Prostate gland (tissue), 2 donors: ENCODE data around the gene VILL. TPM values are rescaled to one million over a fixed set of nuclear protein-coding genes. Genes with fewer than 3 reads are reported as not detected.

Experiments
- DNase-seq: peaks from one replicate; pipeline ENCODE4 v3.0.0-alpha.2; 2019; ENCODE audit warnings: low spot score
- H3K27ac ChIP-seq, 2 donors: fragments of 200-600 bp; sonication (generic); 2 replicates each; pipeline ENCODE4 v1.5.1; 2017 to 2019
- H3K27me3 ChIP-seq: fragments of 200-600 bp; sonication (generic); replicated peaks from 2 replicates; pipeline ENCODE4 v1.5.1; 2019; ENCODE audit not compliant: insufficient read depth
- H3K36me3 ChIP-seq, 2 donors: fragments of 200-600 bp; sonication (generic); 1 replicate in 1 of 2; 2 replicates in 1 of 2; pipeline versions ENCODE4 v1.5.1 to v1.8.1; 2017 to 2019
- H3K4me1 ChIP-seq: fragments of 200-600 bp; sonication (generic); replicated peaks from 2 replicates; pipeline ENCODE4 v1.5.1; 2019
- H3K4me3 ChIP-seq, 2 donors: fragments of 200-600 bp; sonication (generic); 2 replicates each; pipeline ENCODE4 v1.5.1; 2017 to 2019
- H3K9me3 ChIP-seq: fragments of 200-600 bp; sonication (generic); 2 replicates; pipeline ENCODE4 v1.5.1; 2017
- CTCF ChIP-seq, 4 experiments: fragments of 200-600 bp in 2 of 4; fragments of 450-650 bp in 2 of 4; sonication (generic) in 2 of 4; IDR thresholded peaks; 1 replicate in 3 of 4; 2 replicates in 1 of 4; pipeline ENCODE4 v1.5.1; 2016 to 2019; ENCODE audit warnings: antibody characterized with exemption in 4 of 4, mild to moderate bottlenecking in 2 of 4, moderate library complexity in 2 of 4
- POLR2A ChIP-seq: fragments of 450-650 bp; IDR thresholded peaks from one replicate; pipeline ENCODE4 v1.6.1; 2016; ENCODE audit warnings: antibody characterized with exemption, mild to moderate bottlenecking
- POLR2AphosphoS5 ChIP-seq: sonication (generic); formaldehyde crosslinking; IDR thresholded peaks from one replicate; pipeline ENCODE4 v1.6.1; 2017; ENCODE audit warnings: antibody characterized with exemption
- WGBS: methylation state at CpG from one replicate; pipeline ENCODE4 v1.1.5; 2018; 5-methylcytosine and 5-hydroxymethylcytosine counted together
- intact Hi-C: fragments of 100-400 bp; cut with DNase I; formaldehyde crosslinking; loops from one replicate; pipeline ENCODE4 v1.14.2; 2022
- total RNA-seq, 2 donors: library from RNA; depleted of rRNA; stranded (reverse); fragments of >200 nt; gene quantifications; one replicate each; pipeline ENCODE4 v1.1.0, GENCODE V29; 2016

The VILL gene
- total RNA-seq, 2 donors from 2014 or later = 29.1 to 29.3 TPM

DNA sequence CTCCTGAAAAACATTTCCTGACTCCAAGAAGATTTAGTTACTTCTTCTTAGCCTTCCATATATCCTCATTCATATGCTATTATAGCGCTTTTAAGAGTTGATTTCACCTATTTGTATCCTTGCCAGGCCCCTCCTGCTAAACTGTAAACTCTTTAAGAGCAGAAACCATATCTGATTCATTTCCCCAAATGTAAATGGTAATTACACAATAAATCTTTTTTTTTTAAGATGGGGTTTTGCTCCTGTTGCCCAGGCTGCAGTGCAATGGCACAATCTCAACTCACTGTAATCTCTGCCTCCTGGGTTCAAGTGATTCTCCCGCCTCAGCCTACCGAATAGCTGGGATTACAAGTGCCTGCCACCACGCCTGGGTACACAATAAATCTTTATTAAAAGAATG is 52.9 kb downstream of the VILL start:
- no peak for TF ChIP-seq POLR2AphosphoS5
- TF ChIP-seq POLR2A = no peak
- no peak for TF ChIP-seq CTCF (IDR thresholded peaks at IDR 0.05)
- Histone ChIP-seq H3K4me3 (no peak overlapping the region), H3K36me3 (no peaks in the 10 kb centered on the region), H3K27ac (no peak overlapping the region), H3K9me3 (no peaks in the 10 kb centered on the region), H3K27me3 (no peaks in the 10 kb centered on the region), H3K4me1 (no peaks in the 10 kb centered on the region)
- 46% methylated on average over 4 of the region's 4 CpGs for WGBS
- intact Hi-C loops = no loop called here
- no peak for DNase-seq

DNA sequence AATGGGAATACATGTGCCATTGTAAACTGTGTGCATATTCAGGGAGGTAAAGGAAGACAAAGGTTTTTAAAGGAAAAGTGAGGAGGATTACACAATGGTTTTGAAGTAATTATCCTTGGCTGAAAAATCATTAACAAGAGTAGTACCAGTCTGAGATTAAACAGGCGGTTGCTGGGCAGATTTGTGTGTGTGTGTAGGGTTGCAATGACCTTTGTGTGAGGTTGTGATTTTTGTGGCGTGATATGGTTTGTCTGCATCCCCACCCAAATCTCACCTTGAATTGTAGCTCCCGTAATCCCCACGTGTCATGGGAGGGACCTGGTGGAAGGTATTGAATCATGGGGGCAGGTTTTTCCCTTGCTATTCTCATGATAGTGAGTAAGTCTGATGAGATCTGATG is 55.4 kb downstream of the VILL start:
- no peaks in the 10 kb centered on the region for H3K9me3 ChIP-seq
- WGBS = 92% methylated on average over 4 of the region's 4 CpGs
- intact Hi-C loops = no loop called here
- H3K27ac ChIP-seq = no peak overlapping the region
- no peaks in the 10 kb centered on the region for H3K27me3 ChIP-seq
- H3K36me3 ChIP-seq = no peaks in the 10 kb centered on the region
- no peaks in the 10 kb centered on the region for H3K4me1 ChIP-seq
- DNase-seq = no peak
- TF ChIP-seq POLR2AphosphoS5 (no peak), POLR2A (no peak), CTCF (IDR thresholded peaks at IDR 0.05) (no peak)
- H3K4me3 ChIP-seq = no peak overlapping the region

DNA sequence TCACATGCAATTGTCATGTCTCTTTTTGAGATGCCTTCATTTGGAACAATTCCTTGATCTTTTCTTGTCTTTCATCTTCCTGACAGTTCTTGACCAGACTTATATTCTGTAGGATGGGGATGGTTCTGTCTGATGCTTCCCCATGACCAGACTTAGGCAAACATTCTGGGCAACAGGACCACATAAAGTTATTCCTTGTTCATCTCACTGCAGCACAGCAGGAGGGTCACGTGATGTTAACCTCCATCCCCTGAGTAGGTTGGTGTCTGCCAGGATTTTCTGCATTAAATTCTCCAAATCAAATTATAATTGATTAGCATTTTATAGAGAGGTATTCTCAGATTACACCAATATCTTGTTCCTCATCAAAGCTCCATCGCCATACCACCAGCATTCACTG is 56.2 kb downstream of the VILL start:
- DNase-seq = no peak
- Histone ChIP-seq H3K36me3 (no peaks in the 10 kb centered on the region), H3K9me3 (no peaks in the 10 kb centered on the region), H3K4me1 (no peaks in the 10 kb centered on the region), H3K4me3 (no peak overlapping the region), H3K27ac (no peak overlapping the region), H3K27me3 (no peaks in the 10 kb centered on the region)
- TF ChIP-seq POLR2A (no peak), CTCF (IDR thresholded peaks at IDR 0.05) (no peak), POLR2AphosphoS5 (no peak)
- WGBS = 94% methylated on average over 2 of the region's 2 CpGs
- intact Hi-C loops = no loop called here

DNA sequence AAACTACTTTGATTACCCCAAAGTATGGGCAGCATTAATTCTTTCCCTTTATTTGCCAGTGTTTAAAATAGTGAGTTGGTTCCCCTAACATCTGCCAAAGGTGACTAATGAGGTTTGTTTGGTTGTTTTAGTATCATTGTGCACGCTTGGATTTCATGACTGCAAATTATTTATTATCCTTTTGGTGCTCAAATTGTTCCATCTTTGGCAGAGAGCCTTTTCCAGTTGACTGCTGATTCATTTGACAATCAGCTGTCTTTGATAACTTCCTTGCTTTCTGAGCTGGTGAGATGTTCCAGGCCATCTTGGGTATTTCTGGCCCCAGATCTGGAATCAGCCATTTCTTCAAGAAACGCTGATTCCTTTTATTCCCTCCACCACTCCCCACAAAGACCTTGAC is 57.3 kb downstream of the VILL start:
- intact Hi-C loops = no loop called here
- H3K27ac ChIP-seq = no peak overlapping the region

More for the DNA sequence above, 57.3 kb downstream of the VILL start:
- WGBS = 68% methylated on average over 2 of the region's 2 CpGs
- H3K9me3 ChIP-seq = no peaks in the 10 kb centered on the region
- no peaks in the 10 kb centered on the region for H3K4me1 ChIP-seq
- DNase-seq = no peak
- no peaks in the 10 kb centered on the region for H3K27me3 ChIP-seq
- no peak for TF ChIP-seq POLR2AphosphoS5
- no peak for TF ChIP-seq CTCF (IDR thresholded peaks at IDR 0.05)
- no peak for TF ChIP-seq POLR2A
- no peaks in the 10 kb centered on the region for H3K36me3 ChIP-seq
- H3K4me3 ChIP-seq = no peak overlapping the region
